H9 (cell line): ENCODE results near the gene CPXM2. TPM values are rescaled to one million over a fixed set of nuclear protein-coding genes. Genes with fewer than 3 reads are reported as not detected.

Source experiments
- DNase-seq: peaks from one replicate; pipeline ENCODE4 v3.0.0-alpha.2; 2017
- H2AFZ ChIP-seq: one replicate; pipeline ENCODE4 v1.6.1; 2013; ENCODE audit warnings: mild to moderate bottlenecking, low read length, control low read depth, moderate library complexity
- H2AK5ac ChIP-seq: 2 replicates; pipeline ENCODE4 v1.6.1; 2013; ENCODE audit warnings: low read length, control low read depth, mixed read lengths; ENCODE audit not compliant: insufficient read length
- H2BK120ac ChIP-seq: one replicate; pipeline ENCODE4 v1.6.1; 2013; ENCODE audit warnings: low read depth, mild to moderate bottlenecking, low read length, control low read depth, inconsistent platforms; ENCODE audit not compliant: poor library complexity, severe bottlenecking
- H2BK12ac ChIP-seq: 2 replicates; pipeline ENCODE4 v1.6.1; 2013; ENCODE audit warnings: low read length, control low read depth, mixed read lengths, low read depth; ENCODE audit not compliant: insufficient read length
- H2BK15ac ChIP-seq: 2 replicates; pipeline ENCODE4 v1.6.1; 2013; ENCODE audit warnings: low read depth, low read length, control low read depth
- H2BK20ac ChIP-seq: one replicate; pipeline ENCODE4 v1.6.1; 2013; ENCODE audit warnings: low read depth, mild to moderate bottlenecking, low read length, control low read depth, inconsistent platforms; ENCODE audit not compliant: poor library complexity, severe bottlenecking
- H2BK5ac ChIP-seq: 2 replicates; pipeline ENCODE4 v1.6.1; 2013; ENCODE audit warnings: low read length, control low read depth, mixed read lengths; ENCODE audit not compliant: insufficient read length
- H3K14ac ChIP-seq: 2 replicates; pipeline ENCODE4 v1.6.1; 2013; ENCODE audit warnings: low read length, control low read depth; ENCODE audit not compliant: insufficient read depth
- H3K18ac ChIP-seq: 2 replicates; pipeline ENCODE4 v1.6.1; 2013; ENCODE audit warnings: low read depth, mild to moderate bottlenecking, mixed read lengths, low read length, control low read depth; ENCODE audit not compliant: insufficient read length
- H3K23ac ChIP-seq: 2 replicates; pipeline ENCODE4 v1.6.1; 2013; ENCODE audit warnings: low read length, control low read depth, mixed read lengths, low read depth; ENCODE audit not compliant: insufficient read length
- H3K23me2 ChIP-seq: 2 replicates; pipeline ENCODE4 v1.6.1; 2013; ENCODE audit warnings: low read depth, mild to moderate bottlenecking, mixed read lengths, low read length, control low read depth; ENCODE audit not compliant: insufficient read length, poor library complexity, severe bottlenecking
- H3K27ac ChIP-seq: 2 replicates; pipeline ENCODE4 v1.5.1; 2013; ENCODE audit warnings: low read length, control low read depth, mixed read lengths, low read depth; ENCODE audit not compliant: insufficient read length
- H3K27me3 ChIP-seq: 2 replicates; pipeline ENCODE4 v1.6.1; 2013; ENCODE audit warnings: low read length, control low read depth, inconsistent platforms; ENCODE audit not compliant: insufficient read depth
- H3K4ac ChIP-seq: 2 replicates; pipeline ENCODE4 v1.6.1; 2013; ENCODE audit warnings: low read depth, mild to moderate bottlenecking, control low read depth, inconsistent platforms, low read length, moderate library complexity
- H3K4me1 ChIP-seq: 2 replicates; pipeline ENCODE4 v1.6.1; 2013; ENCODE audit warnings: low read length, control low read depth, inconsistent platforms; ENCODE audit not compliant: insufficient read depth
- H3K4me2 ChIP-seq: 2 replicates; pipeline ENCODE4 v1.6.1; 2013; ENCODE audit warnings: low read length, control low read depth, mixed read lengths; ENCODE audit not compliant: insufficient read length, insufficient read depth
- H3K56ac ChIP-seq: 2 replicates; pipeline ENCODE4 v1.6.1; 2013; ENCODE audit warnings: low read depth, mild to moderate bottlenecking, mixed read lengths, low read length, control low read depth; ENCODE audit not compliant: insufficient read length
- H3K79me1 ChIP-seq: 2 replicates; pipeline ENCODE4 v1.6.1; 2013; ENCODE audit warnings: low read depth, mild to moderate bottlenecking, moderate library complexity, low read length, control low read depth, inconsistent platforms; ENCODE audit not compliant: insufficient read depth, poor library complexity, severe bottlenecking
- H3K79me2 ChIP-seq: 2 replicates; pipeline ENCODE4 v1.6.1; 2013; ENCODE audit warnings: low read length, control low read depth, inconsistent platforms; ENCODE audit not compliant: insufficient read depth
- H3K9ac ChIP-seq: 2 replicates; pipeline ENCODE4 v1.6.1; 2013; ENCODE audit warnings: low read length, control low read depth, mixed read lengths; ENCODE audit not compliant: insufficient read length; ENCODE audit errors: extremely low read depth
- H3K9me3 ChIP-seq: one replicate; pipeline ENCODE4 v1.6.1; 2013; ENCODE audit warnings: low read depth, low read length, inconsistent platforms; ENCODE audit not compliant: control insufficient read depth
- H3T11ph ChIP-seq: one replicate; pipeline ENCODE4 v1.6.1; 2013; ENCODE audit warnings: mild to moderate bottlenecking, low read length, control low read depth, inconsistent platforms
- H4K20me1 ChIP-seq: one replicate; pipeline ENCODE4 v1.6.1; 2013; ENCODE audit not compliant: control insufficient read depth, insufficient read length, insufficient read depth
- H4K5ac ChIP-seq: 2 replicates; pipeline ENCODE4 v1.6.1; 2013; ENCODE audit warnings: low read depth, mild to moderate bottlenecking, mixed read lengths, low read length, control low read depth; ENCODE audit not compliant: insufficient read length
- H4K8ac ChIP-seq: replicated peaks from 2 replicates; pipeline ENCODE4 v1.6.1; 2013; ENCODE audit warnings: low read length, control low read depth, mixed read lengths, low read depth; ENCODE audit not compliant: insufficient read length
- H4K91ac ChIP-seq: 2 replicates; pipeline ENCODE4 v1.6.1; 2013; ENCODE audit warnings: low read depth, mild to moderate bottlenecking, moderate library complexity, mixed read lengths, low read length, control low read depth; ENCODE audit not compliant: insufficient read length
- H3K27ac Mint-ChIP-seq, 3 experiments: 2 replicates in 2 of 3; 3 replicates in 1 of 3; pipeline ENCODE4 v1.8.0; 2020 to 2021; ENCODE audit warnings: mixed read lengths in 3 of 3, mild to moderate bottlenecking in 1 of 3, moderate library complexity in 1 of 3
- H3K27me3 Mint-ChIP-seq: 2 replicates; pipeline ENCODE4 v1.8.0; 2021; ENCODE audit warnings: low read depth, mild to moderate bottlenecking, moderate library complexity, mixed read lengths
- H3K36me3 Mint-ChIP-seq, 3 experiments: 2 replicates in 2 of 3; 3 replicates in 1 of 3; pipeline ENCODE4 v1.8.0; 2020 to 2021; ENCODE audit warnings: low read depth in 3 of 3, mixed read lengths in 3 of 3; ENCODE audit not compliant: insufficient read depth in 1 of 3
- H3K4me1 Mint-ChIP-seq, 2 experiments: 2 replicates each; pipeline ENCODE4 v1.8.0; 2020; ENCODE audit warnings: mixed read lengths in 2 of 2
- H3K4me3 Mint-ChIP-seq, 2 experiments: 2 replicates in 1 of 2; 3 replicates in 1 of 2; pipeline ENCODE4 v1.8.0; 2020 to 2021; ENCODE audit warnings: mild to moderate bottlenecking in 2 of 2, mixed read lengths in 2 of 2, moderate library complexity in 1 of 2
- H3K9me3 Mint-ChIP-seq, 2 experiments: 2 replicates in 1 of 2; 3 replicates in 1 of 2; pipeline ENCODE4 v1.8.0; 2020; ENCODE audit warnings: mild to moderate bottlenecking in 2 of 2, mixed read lengths in 2 of 2, moderate library complexity in 1 of 2
- WGBS: extraction: QIAGEN DNeasy Blood & Tissue Kit; methylation state at CpG from one replicate; pipeline ENCODE4 v1.1.7; 2013; ENCODE audit warnings: missing lambda C conversion rate, low lambda C conversion rate, mixed read lengths; ENCODE audit not compliant: insufficient read length; ENCODE audit errors: extremely low coverage; 5-methylcytosine and 5-hydroxymethylcytosine counted together
- total RNA-seq: library from RNA; stranded (reverse); gene quantifications from 2 replicates; pipeline ENCODE4 v1.2.1, GENCODE V29; 2021
- TF ChIP-seq, protein P1 (sequence below): fragments of 200-600 bp; sonication (generic); conservative IDR thresholded peaks from 3 replicates; pipeline ENCODE4 v1.8.0; 2021; ENCODE audit warnings: antibody characterized with exemption, mild to moderate bottlenecking

The CPXM2 gene
- total RNA-seq, 1 experiment from 2014 or later, result 1.7 TPM

DNA sequence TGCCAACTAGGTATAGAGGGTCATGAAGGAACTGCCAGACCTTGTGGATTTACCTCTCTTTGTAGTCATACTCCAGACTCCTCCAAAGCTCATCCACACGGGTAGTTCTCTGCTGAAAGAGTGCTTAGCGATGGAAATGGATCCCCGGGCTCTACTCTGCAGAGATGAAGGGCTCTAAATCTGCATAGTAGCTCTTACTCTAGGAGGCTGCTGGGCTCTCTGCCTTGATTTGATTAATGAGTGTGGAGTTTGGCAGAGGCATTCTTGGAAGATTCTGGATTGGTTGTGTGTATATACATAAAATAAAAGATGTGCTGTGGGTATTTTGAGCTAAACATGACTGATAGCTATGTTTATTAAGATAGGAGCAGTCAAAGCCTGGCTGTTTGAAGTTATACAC, 21.3 kb upstream of the CPXM2 start:
- Histone ChIP-seq H3K27ac (no peak overlapping the region), H4K91ac (no peak overlapping the region), H3K4me1 (peaks cover 4% of the 10 kb centered on the region; the same call in 1 of the 2 replicates), H3K27me3 (no peaks in the 10 kb centered on the region; the same call in 1 of the 2 replicates), H3K79me1 (no peaks in the 10 kb centered on the region), H2BK12ac (no peak overlapping the region), H4K8ac (no peak overlapping the region), H3K23me2 (no peaks in the 10 kb centered on the region), H2BK20ac (no peak overlapping the region), H3K79me2 (no peaks in the 10 kb centered on the region), H3K23ac (no peak overlapping the region), H3K4ac (no peak overlapping the region), H4K20me1 (no peaks in the 10 kb centered on the region), H3K56ac (no peak overlapping the region), H2AK5ac (no peak overlapping the region), H3K4me2 (no peak overlapping the region), H3K18ac (no peak overlapping the region), H2BK15ac (no peak overlapping the region), H3T11ph (no peak overlapping the region), H2BK120ac (no peak overlapping the region), H3K9ac (no peak overlapping the region), H4K5ac (no peak overlapping the region), H3K14ac (no peak overlapping the region), H2BK5ac (no peak overlapping the region), H3K9me3 (no peaks in the 10 kb centered on the region), H2AFZ (no peak overlapping the region)
- no peak overlapping the region for H3K4me3 Mint-ChIP-seq
- peaks cover 0 to 3% of the 10 kb centered on the region in 2 experiments; a peak in 3 of 5 replicates for H3K9me3 Mint-ChIP-seq
- H3K36me3 Mint-ChIP-seq, result no peaks in the 10 kb centered on the region
- H3K27me3 Mint-ChIP-seq, result peaks cover 45% of the 10 kb centered on the region
- DNase-seq, result no peak
- H3K4me1 Mint-ChIP-seq, result peaks cover 17 to 30% of the 10 kb centered on the region in 2 experiments
- no CpG with 5 or more reads among the region's 3 CpGs for WGBS
- TF ChIP-seq, protein P1, sequence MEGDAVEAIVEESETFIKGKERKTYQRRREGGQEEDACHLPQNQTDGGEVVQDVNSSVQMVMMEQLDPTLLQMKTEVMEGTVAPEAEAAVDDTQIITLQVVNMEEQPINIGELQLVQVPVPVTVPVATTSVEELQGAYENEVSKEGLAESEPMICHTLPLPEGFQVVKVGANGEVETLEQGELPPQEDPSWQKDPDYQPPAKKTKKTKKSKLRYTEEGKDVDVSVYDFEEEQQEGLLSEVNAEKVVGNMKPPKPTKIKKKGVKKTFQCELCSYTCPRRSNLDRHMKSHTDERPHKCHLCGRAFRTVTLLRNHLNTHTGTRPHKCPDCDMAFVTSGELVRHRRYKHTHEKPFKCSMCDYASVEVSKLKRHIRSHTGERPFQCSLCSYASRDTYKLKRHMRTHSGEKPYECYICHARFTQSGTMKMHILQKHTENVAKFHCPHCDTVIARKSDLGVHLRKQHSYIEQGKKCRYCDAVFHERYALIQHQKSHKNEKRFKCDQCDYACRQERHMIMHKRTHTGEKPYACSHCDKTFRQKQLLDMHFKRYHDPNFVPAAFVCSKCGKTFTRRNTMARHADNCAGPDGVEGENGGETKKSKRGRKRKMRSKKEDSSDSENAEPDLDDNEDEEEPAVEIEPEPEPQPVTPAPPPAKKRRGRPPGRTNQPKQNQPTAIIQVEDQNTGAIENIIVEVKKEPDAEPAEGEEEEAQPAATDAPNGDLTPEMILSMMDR, result no peak
- no peak overlapping the region; a peak in 1 of 7 replicates for H3K27ac Mint-ChIP-seq
